ENCODE measurements around the gene MRPL48.

The MRPL48 gene

DNA sequence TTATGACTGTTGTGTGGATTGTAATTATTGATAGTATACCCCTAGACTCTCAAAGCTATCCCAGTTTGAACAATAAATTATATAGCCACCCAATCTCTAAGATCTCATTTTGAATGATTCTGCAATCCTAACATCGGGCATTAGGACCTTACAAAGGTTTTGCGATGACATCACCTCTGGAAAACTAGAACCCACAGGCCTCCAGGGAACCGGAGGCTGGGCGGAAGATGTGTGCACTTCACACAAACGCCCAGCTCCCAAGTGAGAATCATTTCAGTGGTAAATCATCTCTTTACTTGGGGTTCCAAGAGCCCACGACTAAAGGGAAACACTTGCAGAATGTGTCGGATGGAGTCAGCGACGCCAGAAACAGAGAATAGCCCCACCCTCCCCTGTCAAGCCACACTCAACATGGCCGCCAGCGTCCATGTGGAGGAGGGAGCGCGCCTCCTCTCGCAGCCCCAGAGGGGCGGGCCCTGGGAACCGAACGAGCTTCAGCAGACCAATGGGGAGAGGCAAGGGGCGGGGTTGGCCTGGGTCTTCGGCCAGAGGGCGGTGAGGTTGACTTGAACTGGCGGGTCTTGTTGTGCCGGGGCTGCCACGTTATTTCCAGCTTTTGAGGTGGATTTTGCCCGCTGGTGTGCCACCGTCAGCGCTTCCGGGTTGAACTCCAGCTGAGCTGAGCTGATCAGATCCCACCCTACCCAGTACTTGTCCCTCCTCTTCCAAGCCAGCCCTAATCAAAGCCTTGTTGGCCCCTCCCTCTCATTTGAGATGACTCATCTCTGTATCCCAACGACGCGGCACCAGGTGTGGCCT lies 8.4 kb upstream of the MRPL48 start:
- TF ChIP-seq, protein P1, sequence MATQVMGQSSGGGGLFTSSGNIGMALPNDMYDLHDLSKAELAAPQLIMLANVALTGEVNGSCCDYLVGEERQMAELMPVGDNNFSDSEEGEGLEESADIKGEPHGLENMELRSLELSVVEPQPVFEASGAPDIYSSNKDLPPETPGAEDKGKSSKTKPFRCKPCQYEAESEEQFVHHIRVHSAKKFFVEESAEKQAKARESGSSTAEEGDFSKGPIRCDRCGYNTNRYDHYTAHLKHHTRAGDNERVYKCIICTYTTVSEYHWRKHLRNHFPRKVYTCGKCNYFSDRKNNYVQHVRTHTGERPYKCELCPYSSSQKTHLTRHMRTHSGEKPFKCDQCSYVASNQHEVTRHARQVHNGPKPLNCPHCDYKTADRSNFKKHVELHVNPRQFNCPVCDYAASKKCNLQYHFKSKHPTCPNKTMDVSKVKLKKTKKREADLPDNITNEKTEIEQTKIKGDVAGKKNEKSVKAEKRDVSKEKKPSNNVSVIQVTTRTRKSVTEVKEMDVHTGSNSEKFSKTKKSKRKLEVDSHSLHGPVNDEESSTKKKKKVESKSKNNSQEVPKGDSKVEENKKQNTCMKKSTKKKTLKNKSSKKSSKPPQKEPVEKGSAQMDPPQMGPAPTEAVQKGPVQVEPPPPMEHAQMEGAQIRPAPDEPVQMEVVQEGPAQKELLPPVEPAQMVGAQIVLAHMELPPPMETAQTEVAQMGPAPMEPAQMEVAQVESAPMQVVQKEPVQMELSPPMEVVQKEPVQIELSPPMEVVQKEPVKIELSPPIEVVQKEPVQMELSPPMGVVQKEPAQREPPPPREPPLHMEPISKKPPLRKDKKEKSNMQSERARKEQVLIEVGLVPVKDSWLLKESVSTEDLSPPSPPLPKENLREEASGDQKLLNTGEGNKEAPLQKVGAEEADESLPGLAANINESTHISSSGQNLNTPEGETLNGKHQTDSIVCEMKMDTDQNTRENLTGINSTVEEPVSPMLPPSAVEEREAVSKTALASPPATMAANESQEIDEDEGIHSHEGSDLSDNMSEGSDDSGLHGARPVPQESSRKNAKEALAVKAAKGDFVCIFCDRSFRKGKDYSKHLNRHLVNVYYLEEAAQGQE (IDR thresholded peaks at IDR 0.05; ENCODE audit: insufficient read depth in 1 of 2, low read depth in 2 of 2, low read length in 2 of 2), result peak in 1 of 2 experiments; percentile 54; a peak in 1 of 4 replicates
- TF ChIP-seq TAF1 (IDR thresholded peaks at IDR 0.05; ENCODE audit: borderline replicate concordance, insufficient read depth, low read length) (peak; percentile 78), POLR2AphosphoS5 (IDR thresholded peaks at IDR 0.05; ENCODE audit: low read depth, low read length) (peak; percentile 94), SIN3A (IDR thresholded peaks at IDR 0.05; ENCODE audit: borderline replicate concordance, insufficient read depth, low read length) (peak; percentile 64; the same call in 1 of the 2 replicates), FOXP2 (optimal IDR thresholded peaks at IDR 0.05; ENCODE audit: borderline replicate concordance, extremely low read depth, extremely low read length, insufficient read depth) (no peak)

DNA sequence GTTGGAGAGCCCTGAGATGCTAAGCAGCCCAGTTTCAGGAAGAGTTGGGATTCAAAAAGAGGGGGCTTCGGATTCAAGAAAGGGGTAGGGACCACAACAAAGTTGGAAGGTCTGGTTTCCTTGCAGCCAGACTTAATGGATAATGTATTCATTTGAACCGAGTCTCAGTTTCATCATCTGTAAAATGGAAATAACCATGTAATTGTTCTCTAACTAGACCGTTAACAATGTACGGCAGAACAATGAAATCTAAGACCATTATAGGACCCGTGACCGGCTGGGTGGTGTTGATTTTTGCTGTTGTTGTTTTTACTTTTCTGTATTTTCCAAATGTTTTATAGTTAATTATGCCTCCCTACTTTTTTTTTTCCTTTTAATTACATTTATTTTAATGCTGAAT lies 6.4 kb upstream of the MRPL48 start:
- TF ChIP-seq TAF1 (IDR thresholded peaks at IDR 0.05; ENCODE audit: borderline replicate concordance, insufficient read depth, low read length) (no peak), FOXP2 (optimal IDR thresholded peaks at IDR 0.05; ENCODE audit: borderline replicate concordance, extremely low read depth, extremely low read length, insufficient read depth) (no peak), SIN3A (IDR thresholded peaks at IDR 0.05; ENCODE audit: borderline replicate concordance, insufficient read depth, low read length) (no peak), POLR2AphosphoS5 (IDR thresholded peaks at IDR 0.05; ENCODE audit: low read depth, low read length) (no peak)
- TF ChIP-seq, protein P1 (IDR thresholded peaks at IDR 0.05; ENCODE audit: insufficient read depth in 1 of 2, low read depth in 2 of 2, low read length in 2 of 2), result no peak

DNA sequence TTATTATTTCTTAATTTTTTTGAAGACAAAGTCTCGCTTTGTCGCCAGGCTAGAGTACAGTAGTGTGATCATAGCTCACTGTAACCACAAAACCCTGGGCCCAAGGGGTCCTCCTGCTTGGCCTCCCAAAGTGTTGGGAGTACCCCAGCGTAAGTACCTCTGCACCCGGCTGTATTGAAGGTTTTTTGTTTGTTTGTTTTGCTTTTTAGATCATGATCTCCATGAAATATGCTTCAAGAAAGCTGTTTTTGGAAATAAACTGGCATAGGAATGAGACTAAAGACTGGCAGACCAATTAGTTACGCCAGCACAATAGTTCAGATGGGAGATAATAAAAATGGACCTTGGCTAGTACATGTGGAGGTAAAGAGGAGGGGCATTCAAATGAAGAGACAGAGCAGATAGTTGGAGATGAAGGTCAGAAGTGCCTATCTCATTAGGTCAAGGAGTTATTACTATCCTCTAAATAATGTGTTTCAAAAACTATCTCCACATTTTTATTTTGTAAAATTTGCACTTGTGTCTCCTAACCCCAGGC lies 4.1 kb upstream of the MRPL48 start:
- TF ChIP-seq, protein P1 (IDR thresholded peaks at IDR 0.05; ENCODE audit: insufficient read depth in 1 of 2, low read depth in 2 of 2, low read length in 2 of 2), result no peak
- TF ChIP-seq SIN3A (IDR thresholded peaks at IDR 0.05; ENCODE audit: borderline replicate concordance, insufficient read depth, low read length), result no peak
- no peak for TF ChIP-seq FOXP2 (optimal IDR thresholded peaks at IDR 0.05; ENCODE audit: borderline replicate concordance, extremely low read depth, extremely low read length, insufficient read depth)
- no peak for TF ChIP-seq TAF1 (IDR thresholded peaks at IDR 0.05; ENCODE audit: borderline replicate concordance, insufficient read depth, low read length)
- no peak for TF ChIP-seq POLR2AphosphoS5 (IDR thresholded peaks at IDR 0.05; ENCODE audit: low read depth, low read length)

DNA sequence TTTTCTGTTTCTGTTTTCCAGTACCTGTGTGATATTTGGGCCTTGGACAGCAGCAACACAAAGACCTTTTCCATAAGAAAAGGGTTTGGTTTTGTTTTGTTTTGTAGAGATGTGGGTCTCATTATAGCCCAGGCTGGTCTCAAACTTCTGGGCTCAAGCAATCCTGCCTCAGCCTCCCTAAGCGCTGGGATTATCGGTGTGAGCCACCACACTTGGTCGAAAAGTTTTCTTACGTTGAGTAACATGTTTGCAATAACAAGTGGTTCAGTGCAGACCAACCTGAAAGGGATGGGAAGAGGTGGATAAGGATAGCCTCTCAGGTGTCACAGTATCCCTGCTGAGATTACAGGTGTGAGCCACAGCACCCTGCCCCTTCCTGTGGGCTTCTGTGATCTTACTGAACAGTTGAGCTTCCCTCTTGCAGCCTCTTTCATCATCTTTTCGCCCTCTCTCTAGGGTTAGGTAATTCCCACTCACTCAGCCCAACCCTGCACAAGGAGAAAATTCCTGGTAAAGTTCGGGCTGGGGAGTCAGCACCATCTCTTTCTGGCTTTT lies 3.5 kb upstream of the MRPL48 start:
- TF ChIP-seq SIN3A (IDR thresholded peaks at IDR 0.05; ENCODE audit: borderline replicate concordance, insufficient read depth, low read length), result no peak
- no peak for TF ChIP-seq POLR2AphosphoS5 (IDR thresholded peaks at IDR 0.05; ENCODE audit: low read depth, low read length)
- TF ChIP-seq, protein P1 (IDR thresholded peaks at IDR 0.05; ENCODE audit: insufficient read depth in 1 of 2, low read depth in 2 of 2, low read length in 2 of 2), result no peak

Measured in PFSK-1 (cell line).